AG09309 (cell line): ENCODE data around the gene ATF7IP.

Experiments
- DNase-seq: peaks from one replicate; pipeline ENCODE4 v3.0.0-alpha.2; 2010; ENCODE audit warnings: low read depth
- H3K4me3 ChIP-seq: 2 replicates; pipeline ENCODE4 v1.5.1; 2011; ENCODE audit warnings: mild to moderate bottlenecking, low read depth, low read length, moderate library complexity; ENCODE audit not compliant: control insufficient read depth
- CTCF ChIP-seq: IDR thresholded peaks from 2 replicates; pipeline ENCODE4 v1.5.1; 2011; ENCODE audit warnings: mild to moderate bottlenecking, low read depth, low read length, inconsistent platforms; ENCODE audit not compliant: insufficient read depth, control insufficient read depth; ENCODE audit errors: missing control alignments

ATF7IP gene

GRCh38 chr12:14364583-14365271 is 755 bp upstream of the ATF7IP start:
- no peak overlapping the region; the same call in 1 of the 2 replicates for H3K4me3 ChIP-seq
- no peak for TF ChIP-seq CTCF
- no peak for DNase-seq

GRCh38 chr12:14366209-14367039 is 942 bp downstream of the ATF7IP start:
- no peak for DNase-seq
- peak overlapping the region; percentile 73 for H3K4me3 ChIP-seq
- TF ChIP-seq CTCF, result peak; percentile 20

- no peak for TF ChIP-seq CTCF
- peak overlapping the region; percentile 73 for H3K4me3 ChIP-seq
- no peak for DNase-seq
These were observed 1.7 kb downstream of the ATF7IP start for GRCh38 chr12:14367040-14367661.

- no peak for DNase-seq
- H3K4me3 ChIP-seq, result no peak overlapping the region
- no peak for TF ChIP-seq CTCF
These were observed 3.8 kb downstream of the ATF7IP start for GRCh38 chr12:14369311-14369710.

GRCh38 chr12:14373217-14373616 is 7.7 kb downstream of the ATF7IP start:
- TF ChIP-seq CTCF, result no peak
- no peak overlapping the region for H3K4me3 ChIP-seq
- peak; percentile 17 for DNase-seq

GRCh38 chr12:14379508-14379907 is 14.0 kb downstream of the ATF7IP start:
- TF ChIP-seq CTCF, result no peak
- H3K4me3 ChIP-seq, result no peak overlapping the region
- no peak for DNase-seq
